G401 (cell line): ENCODE results near the gene TP63. TPM values are rescaled to one million over a fixed set of nuclear protein-coding genes. Genes with fewer than 3 reads are reported as not detected.

Experiments
- DNase-seq: peaks from one replicate; pipeline ENCODE4 v3.0.0-alpha.2; 2015; ENCODE audit warnings: low spot score
- in situ Hi-C: cut with HindIII; loops from 2 replicates; pipeline ENCODE4 v1.10.0; 2016; ENCODE audit warnings: low sequenced_read_pairs, mixed read lengths
- total RNA-seq: library from RNA; depleted of rRNA; stranded (reverse); fragments of >200 nt; shearing (Covaris generic); gene quantifications from 2 replicates; pipeline ENCODE4 v1.2.3, GENCODE V29; 2014

The TP63 gene
- total RNA-seq, 1 experiment from 2014 or later, result not detected

DNA sequence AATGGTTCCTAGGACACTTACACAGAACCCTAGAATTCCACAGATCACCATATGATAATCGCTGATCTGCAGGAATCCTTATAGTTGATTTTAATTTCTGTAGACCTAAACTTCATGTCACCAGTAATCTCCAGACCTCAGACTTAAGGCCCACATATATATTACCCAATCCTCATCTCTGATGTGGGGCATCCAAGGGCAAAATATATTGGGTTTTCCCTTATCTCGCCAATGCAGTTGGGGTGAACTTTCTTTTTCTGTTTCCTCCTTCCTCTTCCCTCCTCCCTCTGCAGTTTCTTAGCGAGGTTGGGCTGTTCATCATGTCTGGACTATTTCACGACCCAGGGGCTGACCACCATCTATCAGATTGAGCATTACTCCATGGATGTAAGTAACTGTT lies 259.3 kb downstream of the TP63 start:
- DNase-seq, result no peak

DNA sequence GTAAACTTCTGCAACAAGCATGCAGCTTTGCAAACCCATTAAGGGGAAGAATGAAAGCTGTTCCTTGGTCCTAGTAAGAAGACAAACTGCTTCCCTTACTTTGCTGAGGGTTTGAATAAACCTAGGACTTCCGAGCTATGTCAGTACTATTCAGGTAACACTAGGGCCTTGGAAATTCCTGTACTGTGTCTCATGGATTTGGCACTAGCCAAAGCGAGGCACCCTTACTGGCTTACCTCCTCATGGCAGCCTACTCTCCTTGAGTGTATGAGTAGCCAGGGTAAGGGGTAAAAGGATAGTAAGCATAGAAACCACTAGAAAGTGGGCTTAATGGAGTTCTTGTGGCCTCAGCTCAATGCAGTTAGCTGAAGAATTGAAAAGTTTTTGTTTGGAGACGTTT lies 265.3 kb downstream of the TP63 start:
- no peak for DNase-seq
- in situ Hi-C loops, result no loop called here

More for the DNA sequence above, 259.3 kb downstream of the TP63 start:
- in situ Hi-C loops, result no loop called here

DNA sequence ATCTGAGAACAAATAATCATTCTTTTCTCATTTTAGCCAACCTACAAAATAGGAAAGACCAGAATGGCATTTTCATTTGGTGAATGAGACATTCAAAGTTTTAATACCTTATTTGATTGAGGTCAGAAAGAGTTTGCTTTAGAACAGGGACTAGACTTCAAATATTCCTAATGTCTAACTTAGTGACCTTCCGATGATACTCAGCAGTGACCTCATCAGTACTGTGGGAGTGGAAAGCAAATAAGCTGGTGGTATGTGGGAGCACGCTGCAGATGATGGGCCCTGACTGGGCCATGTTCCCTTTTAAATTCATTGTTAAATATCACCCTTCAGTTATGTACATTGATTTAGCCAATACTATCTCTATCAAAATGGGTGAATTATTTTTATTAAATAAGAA lies 266.2 kb downstream of the TP63 start:
- no peak for DNase-seq
- in situ Hi-C loops, result no loop called here

DNA sequence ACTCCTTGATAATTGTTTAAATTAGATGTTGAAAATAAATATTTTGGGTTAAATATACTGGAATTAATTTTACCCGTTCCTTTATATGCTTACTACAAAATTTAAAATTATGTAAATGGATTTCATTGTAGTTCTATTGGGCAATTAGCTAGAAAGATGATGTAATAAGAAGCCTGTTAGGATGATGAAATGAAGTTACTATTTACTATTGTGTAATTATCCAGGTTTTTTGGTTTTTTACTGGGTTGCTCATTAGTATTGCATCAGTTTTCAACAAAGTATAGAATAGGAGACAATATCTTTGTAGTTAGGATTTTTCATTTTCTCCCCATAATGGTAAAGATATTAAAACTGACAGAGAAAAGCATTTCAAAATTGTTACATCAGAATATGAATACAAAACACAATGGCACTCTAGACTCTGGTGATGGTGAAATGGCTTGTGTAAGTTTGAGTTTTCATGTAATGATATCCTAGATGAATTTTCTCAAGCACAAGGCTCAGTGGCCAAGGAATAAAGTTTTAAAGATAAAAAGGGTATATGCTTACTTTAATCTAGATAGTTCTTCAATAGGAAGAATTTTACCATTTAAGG lies 267.5 kb downstream of the TP63 start:
- DNase-seq, result no peak
- in situ Hi-C loops, result no loop called here

DNA sequence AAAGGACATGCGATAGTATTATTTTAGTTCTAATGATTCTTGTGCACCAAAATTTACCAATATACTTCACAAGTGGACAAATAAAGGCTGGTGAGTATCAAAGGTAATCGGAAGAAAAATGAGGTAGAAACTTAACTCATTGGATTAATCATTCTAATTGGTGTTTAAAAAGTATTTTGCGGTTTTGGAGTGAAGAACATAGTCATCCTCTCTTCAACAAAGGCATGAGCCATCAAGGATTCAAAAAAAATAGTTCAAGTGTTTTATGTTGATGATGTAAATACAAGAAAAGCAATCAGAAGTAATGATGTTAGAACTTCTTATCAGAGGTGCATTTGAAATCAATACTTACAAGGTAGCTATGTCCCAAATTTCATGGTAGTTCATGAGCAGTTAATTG lies 268.0 kb downstream of the TP63 start:
- in situ Hi-C loops, result no loop called here
- DNase-seq, result no peak

DNA sequence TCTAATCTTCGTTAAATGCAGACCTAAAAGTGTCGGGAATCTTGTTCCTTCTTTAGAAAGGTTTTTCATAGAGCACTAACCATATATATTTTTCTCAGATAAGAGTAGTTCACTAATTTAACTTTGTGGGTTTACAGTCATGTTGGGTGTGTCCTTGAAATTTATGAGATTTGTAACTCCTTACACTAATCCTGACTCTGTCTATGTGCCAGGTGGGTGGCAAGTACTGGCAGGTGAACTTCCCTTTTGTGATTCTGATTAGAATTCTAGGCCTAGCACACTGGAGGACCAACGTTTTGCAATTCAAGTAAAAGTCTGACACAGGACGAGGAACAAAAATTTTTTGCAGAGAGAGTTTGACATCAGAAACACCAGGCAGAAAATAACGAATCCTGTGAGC lies 269.4 kb downstream of the TP63 start:
- DNase-seq, result no peak
- in situ Hi-C loops, result no loop called here

DNA sequence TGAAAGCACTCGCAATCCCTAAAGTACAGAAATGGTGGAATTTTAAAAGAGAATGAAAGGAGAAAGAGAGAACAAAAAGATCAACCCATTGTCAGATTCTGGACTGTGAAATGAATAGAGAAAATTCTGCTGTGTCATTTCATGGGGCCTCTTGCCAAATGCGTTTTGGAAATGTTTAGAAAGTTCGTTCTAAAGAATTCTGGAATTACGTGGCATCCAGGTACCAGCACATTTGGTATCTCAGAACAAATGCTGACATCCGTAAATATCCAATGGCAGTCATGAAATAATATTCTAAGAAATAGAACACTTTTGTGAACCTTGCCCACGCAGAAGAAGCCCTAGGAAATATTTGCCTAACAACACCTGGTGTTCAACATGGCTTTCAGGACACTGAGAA lies 270.3 kb downstream of the TP63 start:
- in situ Hi-C loops, result no loop called here
- no peak for DNase-seq

DNA sequence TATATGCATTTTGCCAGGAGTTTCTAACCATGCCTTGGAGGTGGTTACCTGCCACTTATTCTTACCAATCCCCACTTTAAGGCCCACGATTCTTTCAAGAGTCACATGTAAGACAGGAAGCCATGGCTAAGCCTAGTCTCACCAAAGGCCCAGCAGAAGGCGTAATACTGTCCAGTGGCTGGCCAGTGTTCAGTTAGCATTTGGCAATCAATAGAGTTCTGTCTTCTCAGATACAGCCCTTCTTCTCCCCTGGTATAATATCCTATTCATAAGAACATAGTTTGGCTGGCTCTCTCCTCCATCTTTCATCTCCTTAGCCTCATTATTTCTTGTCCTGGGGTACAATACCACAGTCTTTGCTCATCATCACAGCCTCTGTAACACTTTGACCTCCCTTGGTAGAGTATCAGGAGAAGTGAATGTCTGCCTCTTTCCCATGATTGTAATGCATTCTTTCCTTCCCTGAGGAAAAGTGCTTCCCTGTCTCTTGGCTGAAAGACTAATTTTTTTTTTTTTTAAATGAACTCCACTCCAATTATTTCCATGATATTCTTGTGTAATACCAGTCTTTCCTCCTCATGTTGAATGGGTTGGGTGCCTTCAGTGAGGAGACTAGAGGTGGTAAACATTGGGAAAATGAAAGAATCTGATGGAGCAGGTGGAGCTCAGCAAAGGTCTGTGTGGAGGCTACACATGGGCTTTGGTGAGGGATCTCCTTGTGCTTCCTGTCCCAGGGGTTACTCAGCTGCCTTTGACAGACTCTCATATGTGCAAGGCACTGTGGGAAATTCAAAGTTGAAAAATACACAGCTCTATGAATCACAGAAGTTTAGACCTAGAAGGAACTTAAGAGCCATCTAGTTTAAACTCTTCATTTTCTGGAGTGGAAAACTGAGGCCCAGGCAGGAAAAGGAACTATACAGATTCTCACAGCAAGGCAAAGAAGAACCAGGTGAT lies 271.3 kb downstream of the TP63 start:
- in situ Hi-C loops, result no loop called here
- no peak for DNase-seq

DNA sequence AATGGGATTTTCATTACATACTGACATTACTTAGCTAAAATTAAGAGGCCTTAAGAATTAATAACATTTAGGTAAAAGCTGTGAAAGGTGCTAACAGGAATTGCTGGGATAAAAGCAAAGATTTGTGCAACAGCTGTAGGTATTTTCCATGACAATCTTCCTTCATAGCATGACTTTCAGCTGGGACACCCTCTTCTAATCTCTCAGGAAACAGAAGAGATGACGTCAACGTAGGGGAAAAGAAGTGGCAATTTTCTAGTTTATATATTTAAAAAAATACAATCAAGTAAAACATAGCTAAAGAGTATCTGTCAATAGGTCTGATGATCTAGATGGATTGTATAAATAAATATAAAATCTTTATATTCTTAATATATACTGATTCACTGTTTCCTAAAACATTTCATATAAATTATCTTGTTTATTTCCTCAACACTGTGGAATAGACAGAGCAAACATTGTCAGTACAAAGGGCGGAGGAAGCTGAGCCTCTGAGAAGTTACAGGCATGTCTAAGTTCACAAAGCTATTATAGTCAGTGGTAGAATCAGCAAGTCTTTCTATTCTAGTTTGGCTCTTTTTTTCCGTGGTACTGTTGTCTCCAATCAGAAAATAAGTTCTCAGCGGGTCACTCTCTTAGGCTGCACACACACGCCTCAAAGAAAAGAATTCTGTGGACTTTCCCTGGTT lies 272.5 kb downstream of the TP63 start:
- no peak for DNase-seq
- in situ Hi-C loops, result no loop called here

DNA sequence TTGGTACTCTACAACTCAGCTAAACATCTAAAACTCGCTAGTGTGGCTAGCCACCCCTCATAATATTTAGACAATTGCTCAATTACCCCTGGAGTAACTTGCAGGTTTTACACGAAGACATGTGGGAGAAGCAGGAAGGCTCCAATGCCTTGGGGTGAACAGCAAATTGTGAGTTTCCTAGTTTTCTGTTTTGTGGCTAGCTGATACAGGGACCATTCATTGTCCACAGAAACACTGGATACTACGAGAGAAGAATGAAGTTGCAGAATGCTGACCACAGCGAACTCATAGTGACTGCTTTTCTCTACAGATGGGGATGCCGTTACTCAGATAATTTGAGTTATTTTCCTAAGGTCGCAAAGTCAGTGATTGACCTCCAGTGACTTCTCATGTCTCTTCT lies 276.6 kb downstream of the TP63 start:
- DNase-seq, result no peak
- in situ Hi-C loops, result no loop called here

DNA sequence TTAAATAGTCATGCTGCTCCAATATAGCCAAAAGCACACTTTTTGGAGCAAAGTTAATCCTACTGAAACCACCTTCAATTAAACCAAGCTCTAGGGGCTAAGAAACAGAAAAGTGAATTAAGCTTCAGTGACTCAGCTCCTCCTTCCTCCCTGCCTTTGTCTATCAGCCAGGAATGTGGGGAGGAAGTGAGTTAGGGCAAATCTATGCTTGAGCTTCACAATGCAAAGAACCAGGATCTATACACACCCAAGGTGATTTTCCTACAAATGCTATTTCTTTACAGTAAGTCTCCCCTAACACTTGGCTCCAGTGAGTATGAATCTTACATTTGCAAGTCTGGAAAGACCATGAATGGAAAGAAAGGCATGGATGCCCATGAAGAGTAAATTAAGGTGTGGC lies 277.5 kb downstream of the TP63 start:
- no peak for DNase-seq
- in situ Hi-C loops, result no loop called here

DNA sequence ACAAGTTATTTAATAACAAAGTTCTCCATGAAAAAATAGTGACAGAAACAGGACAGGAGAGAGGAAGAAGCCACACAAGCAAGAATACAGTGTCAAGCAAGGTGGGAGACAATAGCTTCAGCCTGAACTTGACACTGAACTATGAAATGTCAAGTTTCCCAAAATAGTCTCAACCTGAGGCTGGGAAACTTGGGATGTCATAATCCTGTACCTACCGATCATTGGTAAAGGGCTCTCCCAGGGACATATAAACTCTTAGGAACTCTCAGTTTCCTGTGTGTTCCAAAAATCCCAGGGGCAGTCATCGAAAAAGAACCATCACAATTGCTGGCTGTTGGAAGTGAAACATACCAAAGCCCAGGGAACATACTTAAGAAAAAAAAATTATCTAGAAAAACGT lies 277.9 kb downstream of the TP63 start:
- no peak for DNase-seq
- in situ Hi-C loops, result no loop called here

DNA sequence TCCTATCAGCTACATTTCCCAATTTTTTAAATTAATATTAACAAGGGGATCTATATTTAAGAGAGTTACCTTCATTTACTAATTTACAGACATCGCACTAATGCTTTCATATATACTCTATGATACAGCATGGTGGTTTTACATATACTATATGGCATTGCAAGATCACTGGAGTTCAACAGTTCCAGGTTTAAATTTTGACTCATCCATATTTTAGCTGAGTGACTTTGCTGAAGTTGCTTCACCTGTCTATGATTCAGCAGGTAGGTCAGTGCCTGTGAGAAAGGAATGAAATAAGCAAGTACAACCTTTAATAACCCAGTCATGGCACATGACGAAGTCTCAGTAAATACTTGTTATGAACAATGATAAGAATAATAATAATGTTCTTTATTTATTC lies 278.4 kb downstream of the TP63 start:
- DNase-seq, result no peak
- in situ Hi-C loops, result no loop called here

DNA sequence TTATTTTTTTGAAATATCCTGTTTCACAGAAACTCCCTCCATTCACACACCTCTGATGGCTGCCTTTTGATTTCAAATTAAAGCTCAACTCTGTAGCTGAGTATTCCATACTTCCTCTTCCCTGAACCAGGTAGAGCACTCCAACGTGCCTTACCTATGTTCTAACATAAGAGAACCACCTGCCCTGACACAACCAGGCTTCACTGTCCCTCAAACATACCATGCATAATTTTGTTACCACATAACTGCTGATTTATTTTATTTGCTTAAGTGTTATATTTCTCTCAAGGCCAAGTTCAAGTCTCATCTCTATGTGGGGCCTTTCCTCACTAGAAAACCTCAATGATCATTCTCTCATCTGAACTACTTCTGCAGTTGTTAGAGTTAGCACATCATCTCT lies 279.8 kb downstream of the TP63 start:
- in situ Hi-C loops, result no loop called here
- DNase-seq, result no peak

DNA sequence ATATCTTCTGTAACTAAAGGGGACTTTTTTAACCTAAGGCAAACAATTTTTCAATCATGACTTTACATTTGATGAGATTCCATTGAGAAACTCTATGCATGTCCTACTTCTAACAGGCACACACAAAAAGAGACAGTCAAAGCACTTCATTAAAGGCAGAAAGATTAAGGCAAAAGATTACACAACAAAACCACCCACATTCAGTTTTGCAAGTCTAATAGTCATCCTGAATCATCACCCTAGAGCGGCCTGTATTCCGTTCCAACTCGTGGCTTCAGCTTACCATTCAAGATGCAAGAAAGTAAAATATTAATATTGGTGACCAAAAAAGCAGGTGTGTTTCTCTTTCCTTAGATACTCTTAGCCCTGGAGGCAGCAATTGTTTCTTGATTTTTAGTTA lies 283.6 kb downstream of the TP63 start:
- in situ Hi-C loops, result loop anchor here (5.0 kb wide), 1 partner anchor 32 kb away; no protein-coding TSS in a partner anchor
- no peak for DNase-seq

DNA sequence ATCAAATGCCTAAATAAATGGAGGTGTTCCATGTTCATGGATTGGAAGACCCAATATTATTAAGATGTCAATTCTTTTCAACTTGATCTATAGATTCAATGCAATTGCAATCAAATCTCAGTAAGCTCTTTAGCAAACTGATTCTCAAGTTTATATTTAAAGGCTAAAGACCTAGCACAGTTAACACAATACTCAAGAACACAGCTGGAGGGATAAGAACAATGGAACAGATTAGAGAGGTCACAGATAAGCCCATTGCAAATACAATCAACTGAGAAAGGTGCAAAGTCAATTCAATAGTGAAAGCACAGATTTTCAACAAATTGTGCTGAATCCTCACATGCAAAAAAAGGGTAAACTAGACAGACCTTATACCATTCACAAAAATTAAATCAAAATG lies 290.6 kb downstream of the TP63 start:
- in situ Hi-C loops, result no loop called here
- no peak for DNase-seq

DNA sequence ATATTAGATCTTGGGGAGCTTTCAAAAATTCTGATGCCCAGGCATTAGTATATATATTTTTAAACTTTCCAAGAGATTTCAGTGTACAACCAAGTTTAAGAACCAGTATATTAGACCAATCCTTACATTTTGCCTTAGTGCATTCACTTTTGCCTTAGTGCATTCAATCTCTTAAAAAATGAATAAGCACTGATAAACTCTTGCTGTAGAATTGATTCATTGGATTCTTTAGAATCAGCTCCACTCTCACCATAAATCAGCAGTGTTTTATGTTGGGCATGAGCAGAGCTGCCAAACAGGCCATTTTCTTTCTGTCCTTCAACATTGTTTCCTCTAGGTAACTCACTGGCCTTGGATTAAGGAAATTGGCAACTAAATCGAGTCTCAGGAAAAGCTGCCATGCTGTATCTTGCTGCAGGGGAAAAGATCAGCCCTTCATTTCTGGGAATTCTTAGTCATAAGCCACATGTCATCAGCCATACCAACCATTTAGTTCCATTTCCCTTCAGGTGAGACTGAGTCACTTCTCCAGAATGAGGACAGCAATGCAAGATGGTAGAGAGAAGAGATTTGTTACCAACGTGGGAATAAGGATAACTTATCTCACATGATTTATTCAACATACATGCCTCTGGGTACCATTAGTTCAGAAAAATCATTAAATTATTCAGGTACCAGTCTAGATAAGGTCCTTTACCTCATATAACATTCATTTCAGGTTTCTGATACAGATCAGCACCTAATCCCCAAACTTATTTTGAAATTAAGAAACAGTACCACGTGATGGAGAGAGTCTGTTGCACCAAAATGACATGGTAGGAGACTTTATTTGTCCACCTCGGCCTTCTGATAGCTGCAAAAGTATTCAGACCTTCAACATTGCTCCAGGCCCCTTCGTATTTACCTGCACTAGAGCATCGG lies 297.0 kb downstream of the TP63 start:
- DNase-seq, result no peak
- in situ Hi-C loops, result no loop called here

DNA sequence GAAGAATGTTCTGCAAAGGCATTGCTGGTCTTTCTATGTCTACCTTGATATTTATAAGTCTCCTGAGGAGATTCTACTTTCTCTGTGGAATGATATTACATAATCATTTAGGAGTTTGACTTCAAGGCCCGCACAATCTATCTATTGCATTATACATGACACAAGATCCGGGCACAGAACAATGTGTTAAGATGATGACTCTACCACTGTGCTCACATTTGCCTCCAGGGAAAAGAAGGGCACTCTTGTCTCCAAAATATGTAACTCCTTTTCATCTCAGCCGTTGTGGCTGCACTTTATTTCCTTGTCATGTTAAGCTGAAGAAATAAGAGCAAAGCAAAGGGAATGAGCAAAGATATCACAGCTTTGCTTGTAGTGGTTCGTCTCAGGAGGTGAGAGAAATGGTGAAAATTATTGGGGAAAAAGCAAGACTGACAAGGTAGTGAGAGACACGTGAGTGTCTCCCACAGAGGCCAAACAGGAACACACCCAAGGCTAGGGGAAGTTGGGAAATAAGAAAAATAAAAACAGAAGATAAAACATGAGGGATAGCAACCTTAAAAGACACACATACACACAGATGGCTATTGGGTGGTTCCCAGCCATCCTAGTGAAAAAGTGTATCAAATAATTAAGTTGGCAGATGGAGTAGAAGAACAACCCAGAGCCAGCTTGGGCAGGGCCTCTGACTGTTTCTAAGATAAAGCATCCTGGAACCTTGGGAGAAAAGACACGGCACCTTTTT lies 305.2 kb downstream of the TP63 start:
- in situ Hi-C loops, result no loop called here
- DNase-seq, result no peak
